HCT116 (cell line): ENCODE data around the gene CYP27A1. TPM values are rescaled to one million over a fixed set of nuclear protein-coding genes. Genes with fewer than 3 reads are reported as not detected.

Source experiments
- ATAC-seq: fragments of 200-7000 bp; cut with Tn5 transposase; 2 replicates; pipeline ENCODE4 v1.9.1; 2020; ENCODE audit warnings: mild to moderate bottlenecking, moderate library complexity
- BruUV-seq: library from RNA; stranded (reverse); fragments of 400-500 nt; replicated peaks from 2 replicates; lab custom pipeline; 2021; lab: Mats Ljungman, UMichigan
- CTCF ChIA-PET: fragments of 300-600 bp; sonication (Branson Sonifier 250); formaldehyde crosslinking; loops from one replicate; lab custom pipeline; 2021; ENCODE audit warnings: antibody characterized with exemption; lab: Charles Lee
- POLR2A ChIA-PET: fragments of 300-600, 350-600 bp; sonication (Branson Sonifier 250); formaldehyde crosslinking; loops from one replicate; lab custom pipeline; 2021; ENCODE audit warnings: antibody characterized with exemption; lab: Charles Lee
- RAD21 ChIA-PET, 2 experiments: fragments of 300-600 bp; sonication (Branson Sonifier 250); formaldehyde crosslinking; loops; one replicate each; lab custom pipeline; 2023; ENCODE audit warnings: low total read pairs in 2 of 2; ENCODE audit not compliant: uncharacterized antibody in 2 of 2, unreplicated experiment in 2 of 2, low non-redundant PET in 1 of 2; lab: Charles Lee
- DNase-seq: peaks from one replicate; pipeline ENCODE4 v3.0.0-alpha.2; 2010; ENCODE audit warnings: low read depth, low spot score
- H2AFZ ChIP-seq: fragments of 200-600 bp; shearing (Covaris generic), sonication (generic); 2 replicates; pipeline ENCODE4 v1.6.1; 2017; ENCODE audit warnings: low read depth, mixed run types, mixed read lengths, antibody characterized with exemption, low read length; ENCODE audit not compliant: poor library complexity, severe bottlenecking
- H3K27ac ChIP-seq: 2 replicates; pipeline ENCODE4 v1.5.1; 2012; ENCODE audit warnings: low read depth, low read length
- H3K27me3 ChIP-seq: fragments of 200-600 bp; sonication (generic); 2 replicates; pipeline ENCODE4 v1.6.1; 2016; ENCODE audit warnings: mixed run types, low read length, mixed read lengths; ENCODE audit not compliant: insufficient read depth
- H3K36me3 ChIP-seq, 2 experiments: fragments of 200-500 bp in 1 of 2; fragments of 200-600 bp in 1 of 2; sonication (Bioruptor generic) in 1 of 2; sonication (generic) in 1 of 2; 2 replicates each; pipeline versions ENCODE4 v1.5.1 to v1.6.1; 2014 to 2016; ENCODE audit warnings: low read length in 2 of 2, inconsistent platforms in 1 of 2, mixed read lengths in 1 of 2, mixed run types in 1 of 2; ENCODE audit not compliant: insufficient read depth in 2 of 2, control insufficient read depth in 1 of 2
- H3K4me1 ChIP-seq, 2 experiments: fragments of 200-600 bp in 1 of 2; sonication (generic) in 1 of 2; 2 replicates each; pipeline versions ENCODE4 v1.5.1 to v1.6.1; 2012 to 2017; ENCODE audit warnings: low read length in 2 of 2, inconsistent platforms in 1 of 2, mild to moderate bottlenecking in 1 of 2, mixed read lengths in 1 of 2, mixed run types in 1 of 2, moderate library complexity in 1 of 2; ENCODE audit not compliant: insufficient read depth in 2 of 2, control insufficient read depth in 1 of 2
- H3K4me2 ChIP-seq: fragments of 200-600 bp; sonication (generic); 2 replicates; pipeline ENCODE4 v1.6.1; 2017; ENCODE audit warnings: mixed run types, low read length, mixed read lengths
- H3K4me3 ChIP-seq, 2 experiments: fragments of 200-600 bp in 1 of 2; sonication (generic) in 1 of 2; replicated peaks in 1 of 2; 2 replicates each; pipeline ENCODE4 v1.5.1; 2011 to 2016; ENCODE audit warnings: low read length in 2 of 2, control low read depth in 1 of 2, low read depth in 1 of 2, mild to moderate bottlenecking in 1 of 2, mixed read lengths in 1 of 2, mixed run types in 1 of 2
- H3K79me2 ChIP-seq: fragments of 200-600 bp; sonication (generic); 2 replicates; pipeline ENCODE4 v1.6.1; 2017; ENCODE audit warnings: mild to moderate bottlenecking, mixed run types, low read length, moderate library complexity, mixed read lengths; ENCODE audit not compliant: insufficient read depth
- H3K9ac ChIP-seq: fragments of 200-600 bp; sonication (generic); 2 replicates; pipeline ENCODE4 v1.6.1; 2016; ENCODE audit warnings: low read length, mixed read lengths
- H3K9me2 ChIP-seq: fragments of 200-600 bp; sonication (generic), shearing (Covaris generic); 2 replicates; pipeline ENCODE4 v1.6.1; 2017; ENCODE audit warnings: mixed run types, mild to moderate bottlenecking, moderate library complexity; ENCODE audit not compliant: insufficient read depth
- H3K9me3 ChIP-seq, 2 experiments: fragments of 200-500 bp in 1 of 2; fragments of 200-600 bp in 1 of 2; sonication (Bioruptor generic) in 1 of 2; sonication (generic) in 1 of 2; 2 replicates each; pipeline ENCODE4 v1.6.1; 2014 to 2017; ENCODE audit warnings: low read length in 2 of 2, mixed read lengths in 2 of 2, inconsistent platforms in 1 of 2, low read depth in 1 of 2, mild to moderate bottlenecking in 1 of 2, mixed run types in 1 of 2, moderate library complexity in 1 of 2; ENCODE audit not compliant: control insufficient read depth in 1 of 2, insufficient read depth in 1 of 2
- H4K20me1 ChIP-seq: fragments of 200-600 bp; sonication (generic), shearing (Covaris generic); 2 replicates; pipeline ENCODE4 v1.6.1; 2017; ENCODE audit warnings: mixed run types, mild to moderate bottlenecking, moderate library complexity; ENCODE audit not compliant: insufficient read depth
- CBX3 ChIP-seq: IDR thresholded peaks from 2 replicates; pipeline ENCODE4 v1.6.1; 2012; ENCODE audit warnings: low read depth
- CEBPB ChIP-seq: IDR thresholded peaks from 2 replicates; pipeline ENCODE4 v1.6.1; 2012; ENCODE audit warnings: low read depth
- EGR1 ChIP-seq: IDR thresholded peaks from 2 replicates; pipeline ENCODE4 v1.6.1; 2012; ENCODE audit warnings: low read depth
- ELF1 ChIP-seq: IDR thresholded peaks from 2 replicates; pipeline ENCODE4 v1.6.1; 2012; ENCODE audit warnings: low read depth, borderline replicate concordance
- EZH2 ChIP-seq: fragments of 200-600 bp; sonication (generic); IDR thresholded peaks from 2 replicates; pipeline ENCODE4 v1.6.1; 2017; ENCODE audit warnings: antibody characterized with exemption, mixed run types
- EZH2phosphoT487 ChIP-seq: fragments of 200-600 bp; IDR thresholded peaks from 2 replicates; pipeline ENCODE4 v1.6.1; 2018; ENCODE audit warnings: antibody characterized with exemption, borderline replicate concordance
- FOSL1 ChIP-seq: IDR thresholded peaks from 2 replicates; pipeline ENCODE4 v1.6.1; 2012; ENCODE audit warnings: low read depth
- JUND ChIP-seq: IDR thresholded peaks from 2 replicates; pipeline ENCODE4 v1.6.1; 2012
- MAX ChIP-seq: IDR thresholded peaks from 2 replicates; pipeline ENCODE4 v1.6.1; 2012
- POLR2AphosphoS5 ChIP-seq: IDR thresholded peaks from 2 replicates; pipeline ENCODE4 v1.6.1; 2011; ENCODE audit warnings: mild to moderate bottlenecking, low read depth, low read length, moderate library complexity
- RAD21 ChIP-seq: IDR thresholded peaks from 2 replicates; pipeline ENCODE4 v1.6.1; 2012; ENCODE audit warnings: low read depth, mild to moderate bottlenecking
- REST ChIP-seq: IDR thresholded peaks from 2 replicates; pipeline ENCODE4 v1.6.1; 2012; ENCODE audit warnings: low read depth
- SIN3A ChIP-seq: IDR thresholded peaks from 2 replicates; pipeline ENCODE4 v1.6.1; 2012; ENCODE audit warnings: low read depth
- SP1 ChIP-seq: IDR thresholded peaks from 2 replicates; pipeline ENCODE4 v1.6.1; 2012; ENCODE audit warnings: low read depth
- SRF ChIP-seq: IDR thresholded peaks from 2 replicates; pipeline ENCODE4 v1.6.1; 2012; ENCODE audit warnings: low read depth
- TCF7L2 ChIP-seq: IDR thresholded peaks from 2 replicates; pipeline ENCODE4 v1.7.0; 2011; ENCODE audit warnings: borderline replicate concordance, inconsistent platforms; ENCODE audit not compliant: insufficient read depth, insufficient read length; ENCODE audit errors: extremely low read depth
- ZBTB33 ChIP-seq: IDR thresholded peaks from 2 replicates; pipeline ENCODE4 v1.6.1; 2011; ENCODE audit warnings: mild to moderate bottlenecking, low read length, moderate library complexity; ENCODE audit not compliant: insufficient replicate concordance; ENCODE audit errors: extremely low read depth
- ZFX ChIP-seq: fragments of 450-650 bp; IDR thresholded peaks from 2 replicates; pipeline ENCODE4 v1.6.1; 2017
- ZNF274 ChIP-seq: fragments of 200-500 bp; sonication (Bioruptor generic); IDR thresholded peaks from 2 replicates; pipeline ENCODE4 v1.6.1; 2014; ENCODE audit warnings: mild to moderate bottlenecking, low read depth, low read length, inconsistent platforms
- intact Hi-C: fragments of 100-400 bp; cut with micrococcal nuclease; formaldehyde crosslinking; loops from 2 replicates; pipeline ENCODE4 v1.10.0; 2022
- total RNA-seq: library from RNA; stranded (reverse); gene quantifications from one replicate; pipeline ENCODE4 v1.2.1, GENCODE V29; 2021; ENCODE audit not compliant: unreplicated experiment
- TF ChIP-seq, protein P1 (sequence below): IDR thresholded peaks from 2 replicates; pipeline ENCODE4 v1.6.1; 2012

The CYP27A1 gene
- total RNA-seq, 1 experiment from 2014 or later: 1.6 TPM

DNA sequence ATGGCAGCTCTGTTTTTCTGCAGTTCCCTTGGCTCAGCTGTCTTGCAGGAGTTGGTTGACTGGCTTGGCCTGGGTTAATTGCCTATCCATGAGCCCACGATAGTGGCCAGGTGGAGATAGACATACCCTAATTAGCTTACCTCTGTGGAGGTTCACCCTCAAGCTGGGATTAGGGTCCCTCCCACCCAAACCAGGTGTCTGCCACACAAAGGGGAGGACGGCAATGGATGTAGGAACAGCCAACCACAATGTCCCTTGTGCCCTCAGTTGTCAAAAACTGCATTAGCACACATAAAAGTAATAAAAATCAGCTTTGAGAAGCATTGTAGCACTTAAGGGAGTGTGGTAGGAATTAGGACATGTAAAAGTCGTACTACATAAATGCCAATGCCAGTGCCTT is 4.2 kb downstream of the CYP27A1 start:
- no peak overlapping the region for H3K4me2 ChIP-seq
- ATAC-seq: no peak
- H3K27me3 ChIP-seq: no peaks in the 10 kb centered on the region
- H3K4me3 ChIP-seq: no peak overlapping the region
- no peak overlapping the region for H3K9ac ChIP-seq
- no peaks in the 10 kb centered on the region for H3K9me2 ChIP-seq
- RAD21 ChIA-PET: no interaction called here
- DNase-seq: no peak
- H3K36me3 ChIP-seq: no peaks in the 10 kb centered on the region
- CTCF ChIA-PET: no interaction called here
- H2AFZ ChIP-seq: no peak overlapping the region
- BruUV-seq: no TSS peak
- no peak overlapping the region for H3K27ac ChIP-seq
- H3K79me2 ChIP-seq: no peaks in the 10 kb centered on the region
- TF ChIP-seq EZH2phosphoT487: no peak
- TF ChIP-seq SIN3A: no peak
- TF ChIP-seq MAX: no peak
- no peak for TF ChIP-seq TCF7L2
- no peak for TF ChIP-seq ZNF274
- no peak for TF ChIP-seq CBX3
- no peak for TF ChIP-seq EZH2
- TF ChIP-seq ELF1: no peak
- no peak for TF ChIP-seq JUND
- no peak for TF ChIP-seq FOSL1
- no peak for TF ChIP-seq SRF
- TF ChIP-seq CEBPB: no peak
- TF ChIP-seq ZBTB33: no peak
- no peak for TF ChIP-seq ZFX
- TF ChIP-seq, protein P1, sequence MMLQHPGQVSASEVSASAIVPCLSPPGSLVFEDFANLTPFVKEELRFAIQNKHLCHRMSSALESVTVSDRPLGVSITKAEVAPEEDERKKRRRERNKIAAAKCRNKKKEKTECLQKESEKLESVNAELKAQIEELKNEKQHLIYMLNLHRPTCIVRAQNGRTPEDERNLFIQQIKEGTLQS: no peak
- no peak for TF ChIP-seq EGR1
- no peak for TF ChIP-seq REST
- no peak for TF ChIP-seq POLR2AphosphoS5
- no peak for TF ChIP-seq RAD21
- TF ChIP-seq SP1: no peak
- TF ChIP-seq, all 23 proteins: peak for 0
- H3K4me1 ChIP-seq: no peaks in the 10 kb centered on the region
- POLR2A ChIA-PET: no interaction called here
- intact Hi-C loops: no loop called here
- no peaks in the 10 kb centered on the region for H4K20me1 ChIP-seq
- no peaks in the 10 kb centered on the region for H3K9me3 ChIP-seq
